ENCODE results near the gene WDR43.
A peak's percentile ranks its signal among the peaks of the same experiment; 100 is the strongest.
"Not testable (repeated sequence)": the region's sequence is repeated elsewhere in the genome, so short reads cannot be mapped to it uniquely, and the experiment has no call there.

The WDR43 gene

DNA sequence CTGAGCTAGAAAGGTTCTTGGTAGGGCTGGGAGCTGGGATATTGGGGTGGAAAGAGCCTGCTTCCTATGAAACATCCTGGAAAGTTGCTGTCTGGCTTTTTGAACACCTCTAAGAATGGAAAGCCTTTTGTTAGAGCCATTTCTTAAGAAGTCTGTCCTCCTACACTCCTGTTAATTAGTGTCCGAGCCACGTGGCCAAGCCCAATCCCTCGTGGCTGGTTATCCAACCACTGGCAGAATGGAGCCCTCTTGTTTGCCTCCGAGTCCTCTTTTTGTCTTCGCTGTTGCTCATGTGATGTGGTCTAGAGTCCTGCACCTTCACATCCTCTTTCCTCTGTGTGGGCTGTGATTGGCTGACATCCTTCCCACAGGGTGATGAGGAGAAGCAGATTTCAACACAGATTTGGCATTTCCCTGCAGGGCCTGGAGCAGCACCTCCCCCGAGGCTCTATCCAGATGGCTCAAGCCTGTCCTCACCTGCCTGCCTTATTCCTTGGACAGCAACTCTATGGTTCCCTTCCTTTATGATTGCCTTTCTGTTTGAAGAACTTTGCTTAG is 78.4 kb downstream of the WDR43 start:
- no peak for DNase-seq

DNA sequence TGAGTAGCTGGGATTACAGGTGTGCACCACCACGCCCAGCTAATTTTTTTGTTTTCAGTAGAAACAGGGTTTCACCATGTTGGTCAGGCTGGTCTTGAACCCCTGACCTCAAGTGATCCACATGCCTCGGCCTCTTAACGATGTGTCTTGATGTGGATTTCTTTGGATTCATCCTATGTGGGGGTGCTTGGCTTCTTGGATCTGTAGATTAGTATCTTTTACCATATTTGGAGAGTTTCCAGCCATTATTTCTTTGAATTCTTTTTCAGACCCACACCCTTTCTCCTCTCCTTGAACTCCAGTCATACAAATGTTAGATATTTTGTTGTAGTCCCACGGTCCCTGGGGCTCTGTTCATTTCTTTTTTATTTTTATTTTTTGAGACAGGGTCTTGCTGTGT is 79.8 kb downstream of the WDR43 start:
- DNase-seq = no peak

DNA sequence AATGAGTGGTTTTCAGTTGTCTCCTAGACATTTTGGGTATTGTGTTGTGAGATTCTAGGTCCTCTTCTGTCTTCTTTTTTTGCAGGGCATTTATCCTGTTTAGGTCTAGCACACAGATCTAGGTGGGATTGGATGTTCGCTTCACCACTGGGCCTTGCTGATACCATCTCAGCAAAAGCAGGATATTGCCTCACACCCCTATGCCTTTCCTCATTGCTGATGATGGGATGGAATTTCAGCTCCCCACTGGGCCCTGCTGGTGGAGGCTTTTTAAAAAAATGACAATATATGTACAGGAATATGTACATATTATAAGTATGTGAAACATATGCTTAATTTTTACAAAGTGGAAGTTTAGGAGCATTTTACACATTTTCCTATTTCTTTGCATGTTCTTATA is 81.2 kb downstream of the WDR43 start:
- DNase-seq = no peak

DNA sequence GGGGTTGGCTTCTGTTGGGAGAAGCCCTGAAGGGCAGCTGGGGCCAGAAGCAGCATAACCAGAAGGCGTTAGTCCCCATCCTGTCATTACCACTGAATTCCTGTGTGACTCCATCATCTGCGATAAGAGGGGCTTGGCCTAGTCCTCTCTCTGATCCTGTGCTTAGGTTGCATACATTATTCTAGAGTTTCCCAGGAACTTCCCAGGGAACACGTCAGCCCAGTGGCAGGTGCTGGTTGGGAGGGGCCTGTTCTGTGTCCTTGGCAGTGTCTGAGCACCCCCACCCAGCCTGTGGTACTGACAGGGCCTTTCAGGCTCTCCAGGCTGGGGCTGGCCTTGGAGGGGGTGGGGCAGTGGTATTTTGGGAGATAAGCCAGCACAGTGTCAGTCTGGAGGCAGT is 82.1 kb downstream of the WDR43 start:
- peak; percentile 95 for DNase-seq

DNA sequence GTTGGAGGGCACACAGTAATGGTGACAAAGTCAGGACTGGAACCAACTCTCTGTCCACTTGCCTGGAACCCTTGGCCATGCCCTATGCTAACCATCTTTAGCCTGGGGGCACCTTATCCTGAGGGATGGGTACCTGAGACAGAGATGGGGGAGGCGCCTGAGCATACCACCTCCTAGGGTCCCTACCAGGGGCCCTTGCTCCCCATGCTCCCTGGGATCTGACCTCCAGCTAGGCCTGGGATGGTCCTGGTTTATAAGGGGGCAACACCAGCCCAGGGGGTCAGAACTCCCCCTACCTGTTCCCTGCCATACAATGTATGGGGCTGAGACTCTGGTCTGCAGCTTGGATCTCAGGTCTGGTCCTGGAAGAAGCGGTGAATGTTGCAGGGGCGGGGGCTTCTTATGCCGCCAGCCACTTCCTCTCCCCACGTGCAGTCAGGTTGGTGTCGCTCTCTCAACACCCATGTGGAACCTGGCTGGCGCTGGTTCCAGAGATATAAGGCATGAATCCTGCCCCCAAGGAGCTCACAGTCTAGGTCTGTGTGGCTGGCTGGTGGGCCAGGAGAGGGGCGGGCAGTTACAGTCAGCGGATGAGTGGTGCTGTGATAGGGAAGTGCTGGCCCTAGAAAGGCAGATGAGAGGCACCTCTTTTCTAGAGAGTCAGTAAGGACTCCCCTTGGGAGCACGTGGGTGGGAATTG is 82.9 kb downstream of the WDR43 start:
- DNase-seq = no peak

DNA sequence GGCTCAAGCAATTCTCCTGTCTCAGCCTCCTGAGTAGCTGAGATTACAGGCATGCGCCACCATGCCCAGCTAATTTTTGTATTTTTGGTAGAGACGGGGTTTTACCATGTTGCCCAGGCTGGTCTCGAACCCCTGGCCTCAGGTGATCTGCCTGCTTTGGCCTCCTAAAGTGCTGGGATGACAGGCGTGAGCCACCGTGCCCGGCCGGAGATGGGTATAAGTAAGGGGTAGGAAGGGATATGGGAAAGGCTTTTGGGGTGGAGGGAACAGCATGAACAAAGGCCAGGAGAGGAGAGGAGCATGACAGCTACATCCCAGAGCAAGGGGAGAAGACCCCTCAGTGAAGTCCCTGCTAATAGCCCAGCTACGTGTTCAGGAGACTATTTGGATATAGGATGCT is 83.5 kb downstream of the WDR43 start:
- not testable (repeated sequence) for DNase-seq

DNA sequence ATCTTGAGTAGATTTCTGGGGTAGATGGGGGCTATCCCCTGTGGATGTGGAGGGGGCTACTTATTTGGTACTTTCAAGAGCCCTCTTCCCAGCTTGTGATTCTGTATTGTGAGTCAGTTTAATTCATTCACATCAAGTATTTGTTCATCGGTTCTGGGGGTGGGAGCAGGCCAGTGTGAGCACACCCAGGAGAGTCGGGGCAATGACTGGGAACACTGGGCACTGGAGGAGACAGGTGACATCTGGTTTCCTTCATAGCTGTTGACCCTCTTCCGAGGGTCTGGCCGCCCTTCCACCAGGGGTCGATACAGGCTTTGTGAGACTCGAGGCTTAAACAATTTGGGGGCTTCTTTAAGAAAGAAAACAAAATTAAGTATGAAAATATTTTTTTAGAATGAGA is 84.1 kb downstream of the WDR43 start:
- DNase-seq = no peak

DNA sequence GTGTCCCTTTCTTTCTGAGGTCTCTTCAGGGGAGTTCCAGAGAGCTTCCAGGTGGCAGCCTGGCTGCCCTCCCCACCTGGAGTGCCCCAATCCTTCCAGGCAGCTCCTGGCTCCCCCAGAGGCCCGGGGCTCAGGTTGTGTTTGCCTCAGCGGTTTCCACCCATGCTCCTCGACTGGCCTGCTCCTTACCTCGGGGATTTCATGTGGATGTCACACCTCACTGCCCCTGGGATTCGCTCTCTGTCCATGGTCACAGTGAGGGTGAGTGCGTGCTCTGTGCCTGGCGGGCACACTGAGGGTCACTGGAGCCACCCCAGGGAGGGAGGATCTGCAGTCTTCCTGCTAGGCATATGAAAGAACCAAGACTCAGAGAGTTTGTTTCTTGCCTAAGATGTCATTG is 84.6 kb downstream of the WDR43 start:
- DNase-seq = no peak

DNA sequence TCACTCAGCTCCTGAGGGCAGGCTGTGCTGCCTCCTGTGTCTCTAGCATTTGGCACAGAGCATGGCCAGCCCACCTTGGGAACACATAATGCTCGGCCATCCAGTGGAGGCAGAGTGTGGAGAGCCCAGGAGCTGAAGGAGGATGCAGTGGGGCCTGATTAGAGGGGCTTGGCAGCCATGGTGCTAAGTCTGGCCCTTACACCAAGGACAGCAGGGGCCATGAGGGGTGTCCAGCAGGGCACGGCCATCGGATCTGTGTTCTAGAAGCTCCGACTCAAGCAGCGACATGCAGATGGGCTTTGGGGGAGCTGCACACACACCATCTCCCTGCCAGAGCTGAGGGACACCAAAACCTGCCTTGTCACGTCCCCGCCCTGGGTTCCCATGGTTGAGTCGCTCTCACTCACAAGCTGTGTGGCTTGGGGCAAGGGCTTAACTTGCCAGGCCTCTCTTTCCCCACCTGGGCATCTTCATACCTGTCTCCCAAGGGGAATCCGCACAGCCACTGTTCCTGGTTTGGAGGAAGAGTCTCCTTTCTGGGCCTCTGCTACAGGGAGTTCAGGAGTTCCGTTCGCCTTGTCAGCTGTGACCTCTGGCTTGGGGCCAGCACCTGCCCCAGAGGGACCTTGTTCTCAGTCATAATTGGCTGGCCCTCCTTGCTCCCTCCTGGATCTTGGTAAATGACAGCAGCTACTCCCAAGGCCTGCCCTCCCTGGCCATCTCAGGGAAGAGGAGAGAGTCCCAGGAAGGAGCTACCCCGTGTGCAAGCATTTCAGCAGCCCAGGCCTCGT is 85.3 kb downstream of the WDR43 start:
- DNase-seq = no peak

DNA sequence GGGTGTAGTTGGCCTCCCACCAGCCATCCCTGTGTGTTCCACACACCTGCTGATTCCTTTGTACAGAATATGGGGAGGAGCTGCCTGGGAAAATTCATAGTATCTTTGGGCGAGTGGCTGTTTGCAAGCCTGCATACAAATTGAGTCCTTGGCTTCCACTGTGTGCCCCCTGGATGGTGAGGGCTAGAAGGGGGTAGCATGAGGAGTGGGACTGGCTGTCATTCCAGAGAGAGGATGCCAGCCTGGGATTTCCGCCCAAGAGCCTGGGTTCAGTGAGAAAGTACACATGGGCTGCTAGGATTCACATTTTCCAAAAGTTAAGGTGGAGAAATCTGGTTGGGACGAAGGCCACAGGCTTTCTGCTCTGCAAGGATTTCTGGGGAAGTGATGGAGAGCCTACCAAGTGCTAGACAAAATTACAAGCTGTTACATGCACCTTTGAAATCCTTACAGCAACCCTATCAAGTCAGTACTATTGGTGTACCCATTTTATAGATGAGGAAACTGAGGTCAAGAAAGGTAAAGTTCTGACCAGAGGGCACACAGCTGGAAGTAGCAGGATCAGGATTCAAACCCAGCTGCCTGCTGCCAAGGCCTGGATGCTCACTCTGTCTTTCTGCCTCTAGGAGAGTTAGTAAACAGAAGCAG is 86.0 kb downstream of the WDR43 start:
- no peak for DNase-seq

DNA sequence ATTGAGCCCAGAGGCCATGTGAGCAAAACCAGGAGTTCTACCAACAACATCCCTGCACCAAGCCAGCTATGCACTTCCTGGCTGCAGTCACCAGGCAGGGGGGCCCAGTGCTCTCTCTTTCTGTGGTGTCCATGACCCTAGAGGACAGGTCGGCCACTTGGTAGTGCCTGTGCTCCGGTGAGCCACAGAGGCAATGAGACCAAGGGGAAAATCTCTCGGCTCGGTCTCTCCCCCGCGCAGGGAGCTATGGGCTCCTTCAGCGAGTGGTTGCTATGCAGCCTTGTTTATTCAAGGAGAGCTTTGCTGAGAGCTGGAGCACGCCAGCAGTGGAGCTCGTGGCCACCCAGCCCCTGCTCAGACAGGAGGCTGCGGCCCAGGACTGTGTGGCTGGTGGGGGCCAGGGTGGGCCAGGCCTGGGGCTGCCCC is 86.6 kb downstream of the WDR43 start, which contains the start of gene TOGARAM2:
Gene TOGARAM2 (plus strand): TSS at position 283 of the 426 bp plus-strand sequence. CDS start 13,537 bp downstream, outside the sequence.
- DNase-seq = no peak

DNA sequence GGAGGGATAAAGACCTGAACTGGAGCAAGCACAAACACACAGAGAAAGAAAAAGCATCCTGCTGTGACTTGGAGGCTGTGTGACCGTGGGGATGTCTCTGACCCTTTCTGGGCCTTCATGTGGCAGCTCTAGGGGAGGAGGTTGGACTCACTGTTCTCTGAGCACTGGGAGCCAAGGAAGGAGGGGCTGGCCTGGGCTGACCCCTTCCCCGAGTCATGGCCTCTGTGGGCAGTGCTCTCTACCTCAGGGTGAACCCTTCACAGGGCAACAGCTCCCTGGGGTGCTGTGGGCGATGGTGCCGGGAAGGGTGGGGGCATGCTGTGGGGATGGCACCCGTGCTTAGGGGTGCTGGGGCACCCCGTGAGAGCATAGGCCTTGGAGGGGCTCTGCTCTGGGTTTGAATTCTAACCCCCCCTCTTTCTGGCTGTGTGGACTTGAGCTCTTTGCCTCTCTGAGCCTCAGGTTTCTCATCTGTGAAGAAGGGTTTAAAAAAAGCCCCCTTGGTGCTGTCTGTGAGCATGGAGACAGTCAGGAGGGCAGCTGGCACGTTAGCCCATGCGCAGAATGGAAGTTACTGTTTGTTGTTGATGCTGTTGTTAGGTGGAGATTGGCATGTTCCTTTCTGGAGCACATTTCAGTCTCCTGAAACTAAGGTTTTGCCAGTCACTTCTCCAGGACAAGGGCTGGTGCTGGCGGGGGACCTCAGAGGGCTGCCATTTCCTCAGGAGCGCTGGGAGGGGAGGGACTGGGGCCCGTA is 87.3 kb downstream of the WDR43 start:
- DNase-seq = no peak

DNA sequence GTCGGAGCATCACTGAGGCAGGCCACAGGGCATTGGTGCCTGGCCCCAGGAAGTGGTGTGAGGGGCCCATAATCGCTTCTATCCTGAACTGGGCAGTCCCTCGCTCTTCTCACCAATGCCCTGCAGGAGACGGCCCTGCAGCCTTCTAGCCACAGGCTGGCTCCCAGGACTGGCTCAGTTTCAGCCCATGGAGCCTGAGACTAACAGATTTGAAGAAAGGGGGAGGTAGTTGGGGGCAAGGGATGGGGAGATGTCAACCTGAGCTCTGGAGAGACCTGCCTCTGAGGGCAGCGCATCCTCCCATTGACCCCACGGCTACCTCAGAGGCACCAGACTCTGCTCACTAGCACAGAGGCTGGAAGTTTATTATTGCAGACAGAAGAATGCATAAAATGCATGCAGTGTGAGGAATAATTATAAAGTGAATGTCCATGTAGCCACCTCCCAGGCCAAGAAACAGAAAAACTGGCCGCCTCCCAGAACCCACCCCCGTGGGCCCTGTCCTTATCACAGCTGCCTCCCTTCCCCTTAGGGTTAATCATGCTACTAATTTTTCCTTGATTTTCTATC is 88.0 kb downstream of the WDR43 start:
- no peak for DNase-seq

DNA sequence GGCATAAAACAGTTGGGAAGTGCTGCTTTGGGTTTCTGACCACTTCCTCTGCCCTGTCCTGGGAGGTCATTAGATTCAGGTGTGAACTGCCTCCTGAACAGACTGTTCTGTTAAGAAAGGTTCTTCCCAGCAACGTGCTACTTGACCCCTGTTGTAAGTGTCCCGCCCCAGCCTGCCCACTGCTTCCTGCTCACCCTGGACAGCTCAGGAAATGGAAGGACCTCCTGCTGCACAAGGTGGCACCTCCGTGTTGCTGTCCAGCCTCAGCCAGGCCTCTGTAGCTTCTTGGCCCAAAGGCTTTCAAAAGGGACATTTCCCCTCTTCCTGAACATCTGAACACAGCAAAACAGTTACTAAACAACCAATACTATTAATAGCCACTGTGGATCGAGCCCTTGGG is 92.0 kb downstream of the WDR43 start:
- DNase-seq = no peak

DNA sequence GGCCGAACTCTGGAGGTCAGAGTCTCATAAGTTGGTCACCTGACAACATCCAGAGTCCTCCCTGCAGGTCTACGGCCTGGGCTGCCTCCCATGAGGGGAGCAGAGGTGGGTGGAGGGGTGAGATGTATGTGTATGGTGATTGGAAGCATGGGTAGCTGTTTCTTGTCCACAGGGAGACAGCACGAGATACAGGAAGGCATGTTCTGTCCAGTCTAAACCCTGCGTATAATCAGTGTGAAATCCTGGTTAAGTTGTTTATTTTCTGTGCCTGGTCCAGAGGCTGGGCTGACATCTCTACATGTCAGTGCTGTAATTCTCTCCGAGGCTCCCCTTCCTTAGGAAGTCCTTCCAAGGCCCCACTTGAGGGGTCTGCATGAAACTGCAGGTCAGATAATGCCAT is 95.5 kb downstream of the WDR43 start:
- no peak for DNase-seq

DNA sequence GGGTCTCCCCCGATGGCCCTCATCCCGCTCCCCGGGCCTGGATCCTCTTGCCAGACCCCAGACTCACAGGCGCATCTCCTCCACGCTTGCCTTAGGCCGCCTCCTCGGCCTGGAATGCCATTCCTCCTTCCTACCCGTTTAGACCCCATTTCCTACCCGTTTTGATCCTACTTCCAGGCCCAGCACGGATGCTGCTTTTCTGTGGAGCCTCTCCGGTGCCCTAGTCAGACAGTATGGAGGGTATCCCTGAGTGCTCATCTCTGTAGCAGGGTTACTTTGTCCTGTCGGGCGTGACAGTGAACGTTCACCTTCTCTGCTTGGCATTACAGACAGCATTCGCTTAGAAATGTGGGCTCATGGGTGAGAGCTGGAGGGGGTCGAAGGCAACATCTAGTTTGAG is 96.0 kb downstream of the WDR43 start:
- no peak for DNase-seq

DNA sequence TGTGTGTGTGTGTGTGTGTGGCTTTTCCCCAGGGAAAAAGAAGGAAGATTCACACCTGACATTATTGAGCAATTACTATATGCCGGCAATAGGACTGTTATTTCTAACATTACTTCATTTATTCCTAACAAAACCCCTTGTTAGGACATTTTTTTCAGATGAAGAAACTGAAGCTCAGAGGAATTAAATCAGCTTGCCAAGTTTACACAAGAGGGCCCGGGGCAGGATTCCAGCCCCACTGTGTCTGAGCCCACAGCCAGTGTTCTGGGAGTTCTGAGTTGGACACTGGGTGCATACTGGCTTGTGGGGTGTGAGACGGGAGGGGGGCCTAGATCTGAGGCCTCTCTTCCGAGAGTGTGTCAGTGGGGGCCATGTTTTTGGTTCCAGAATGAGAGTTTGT is 96.6 kb downstream of the WDR43 start:
- no peak for DNase-seq

DNA sequence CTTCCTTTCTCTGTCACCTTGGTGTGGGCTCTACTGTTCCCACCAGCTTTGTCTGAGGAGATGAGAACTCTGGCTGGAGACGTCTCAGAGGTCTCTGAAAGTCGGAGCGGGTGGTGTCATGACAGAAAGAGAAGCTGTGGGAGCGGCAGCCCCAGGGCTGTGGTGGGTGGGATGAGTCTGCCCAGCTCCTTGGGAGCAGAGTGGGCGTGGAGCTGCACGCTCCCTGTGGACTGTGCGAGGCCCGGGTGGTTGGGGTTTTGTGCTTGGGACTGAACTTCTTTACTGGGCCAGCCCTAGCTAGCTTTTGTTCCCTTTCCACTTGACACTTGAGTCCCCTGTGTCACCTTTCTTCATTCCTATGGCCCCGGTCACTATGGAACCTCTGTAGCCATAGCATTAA is 97.0 kb downstream of the WDR43 start:
- no peak for DNase-seq

DNA sequence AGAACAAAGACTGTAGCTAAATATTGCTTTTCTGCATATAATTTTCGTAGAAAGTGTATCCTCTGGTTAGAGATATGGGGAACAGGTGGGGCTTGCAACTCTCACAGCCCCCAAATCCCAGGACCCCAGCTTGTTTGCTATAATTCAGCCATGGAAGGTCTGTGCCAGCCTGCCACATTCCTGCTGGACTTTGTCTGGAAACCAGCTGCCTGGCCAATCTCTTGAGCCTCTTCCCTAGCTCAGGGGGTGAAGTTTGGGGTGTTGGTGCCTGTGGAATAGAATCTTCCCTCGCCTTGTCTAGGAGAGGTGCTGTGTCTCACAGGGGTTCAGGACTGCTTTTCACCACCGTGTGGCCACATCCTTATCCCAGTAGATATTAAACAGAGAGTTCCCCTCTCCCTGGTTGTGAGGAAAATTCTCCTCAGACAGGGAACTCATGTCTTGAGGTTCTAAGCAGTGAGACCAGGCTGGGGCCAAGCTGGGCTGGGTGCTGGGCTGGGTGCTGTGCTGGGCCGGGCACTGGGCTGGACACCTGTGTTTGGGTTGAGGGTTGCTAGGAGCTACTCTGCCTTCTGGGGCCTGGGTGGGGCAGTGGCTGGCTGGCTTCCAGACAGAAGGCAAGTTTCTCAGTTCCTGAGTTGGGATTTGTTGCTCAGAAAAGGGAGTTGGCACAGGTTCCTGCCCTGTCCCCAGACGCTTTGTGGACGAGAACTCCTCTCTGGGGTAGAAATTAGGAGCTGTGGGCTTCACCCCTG is 98.9 kb downstream of the WDR43 start:
- DNase-seq = no peak

DNA sequence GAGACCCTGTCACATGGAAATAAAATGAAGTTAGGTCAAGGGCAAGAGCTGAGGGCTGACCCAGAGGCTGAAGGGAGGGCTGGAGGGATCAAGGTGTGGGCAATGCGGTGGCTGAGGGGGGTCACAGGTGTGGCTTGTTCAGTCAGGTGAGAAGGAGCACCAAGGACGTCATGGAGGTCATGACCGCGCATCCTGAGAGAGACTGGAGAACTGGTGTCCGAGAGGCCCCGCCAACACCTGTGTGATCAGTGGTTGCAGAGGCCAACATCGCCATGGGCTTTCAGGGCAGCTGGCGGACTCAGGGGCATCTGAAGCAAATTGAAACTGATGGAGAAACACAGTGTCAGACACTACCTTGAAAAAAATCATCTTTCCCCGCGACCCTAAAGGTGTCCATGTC is 99.6 kb downstream of the WDR43 start:
- DNase-seq = no peak

DNA sequence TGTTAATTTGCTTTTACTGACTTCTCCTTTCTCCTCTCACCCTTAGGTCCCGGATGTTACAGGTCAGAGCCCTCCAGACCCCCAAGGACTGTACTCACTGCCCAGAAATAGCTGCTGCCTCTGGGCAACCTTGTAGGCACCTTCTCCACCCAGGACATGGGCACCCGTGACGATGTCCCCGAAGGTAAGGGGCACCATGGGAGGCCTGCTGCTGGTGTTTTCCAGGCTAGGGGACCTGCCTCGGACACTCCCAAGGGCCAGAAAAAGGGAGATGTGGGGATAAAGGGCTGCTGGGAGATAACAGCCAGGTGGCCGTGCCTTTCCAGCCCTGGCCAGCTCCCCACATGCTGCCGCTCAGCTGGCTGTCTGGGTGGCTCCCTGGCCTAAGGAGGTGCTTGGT is 100.2 kb downstream of the WDR43 start:
- no peak for DNase-seq
